22Rv1 (cell line): ENCODE results near the gene RRP9.

Experiments
- CTCF ChIP-seq: fragments of 450-650 bp; IDR thresholded peaks from 2 replicates; pipeline ENCODE4 v1.5.1; 2017; ENCODE audit warnings: mild to moderate bottlenecking
- ZFX ChIP-seq: fragments of 450-650 bp; IDR thresholded peaks from 2 replicates; pipeline ENCODE4 v1.6.1; 2017; ENCODE audit warnings: antibody characterized with exemption, borderline replicate concordance

GRCh38 chr3:51908026-51908425 lies 33.7 kb downstream of the RRP9 start:
- no peak for TF ChIP-seq CTCF
- TF ChIP-seq ZFX: no peak
